ENCODE results near the gene MEIS2. TPM values are rescaled to one million over a fixed set of nuclear protein-coding genes. Genes with fewer than 3 reads are reported as not detected.

The MEIS2 gene
- total RNA-seq, 2 experiments from 2014 or later = not detected

- Mint-ChIP-seq H3K36me3 (no peaks in the 10 kb centered on the region), H3K27me3 (peaks cover 20% of the 10 kb centered on the region), H3K27ac (no peak overlapping the region), H3K9me3 (no peaks in the 10 kb centered on the region), H3K4me1 (no peaks in the 10 kb centered on the region), H3K4me3 (no peak overlapping the region)
- DNase-seq = no peak
Observed at GRCh38 chr15:37080261-37080921, 20.0 kb downstream of the MEIS2 start.

GRCh38 chr15:37079726-37080125 lies 20.6 kb downstream of the MEIS2 start:
- H3K27ac Mint-ChIP-seq = no peak overlapping the region
- no peaks in the 10 kb centered on the region for H3K36me3 Mint-ChIP-seq
- H3K4me1 Mint-ChIP-seq = no peaks in the 10 kb centered on the region
- no peak for DNase-seq
- peaks cover 20% of the 10 kb centered on the region for H3K27me3 Mint-ChIP-seq
- no peaks in the 10 kb centered on the region for H3K9me3 Mint-ChIP-seq
- H3K4me3 Mint-ChIP-seq = no peak overlapping the region

- peaks cover 21% of the 10 kb centered on the region for H3K27me3 Mint-ChIP-seq
- H3K36me3 Mint-ChIP-seq = no peaks in the 10 kb centered on the region
- H3K4me3 Mint-ChIP-seq = no peak overlapping the region
- no peaks in the 10 kb centered on the region for H3K9me3 Mint-ChIP-seq
- no peaks in the 10 kb centered on the region for H3K4me1 Mint-ChIP-seq
- no peak for DNase-seq
- H3K27ac Mint-ChIP-seq = no peak overlapping the region
Observed at GRCh38 chr15:37078566-37078965, 21.8 kb downstream of the MEIS2 start.

GRCh38 chr15:37077623-37078351 lies 22.6 kb downstream of the MEIS2 start:
- Mint-ChIP-seq H3K36me3 (no peaks in the 10 kb centered on the region), H3K27ac (no peak overlapping the region), H3K4me3 (no peak overlapping the region), H3K9me3 (no peaks in the 10 kb centered on the region), H3K4me1 (no peaks in the 10 kb centered on the region), H3K27me3 (peaks cover 20% of the 10 kb centered on the region)
- DNase-seq = no peak

GRCh38 chr15:37076543-37076942 lies 23.8 kb downstream of the MEIS2 start:
- Mint-ChIP-seq H3K9me3 (no peaks in the 10 kb centered on the region), H3K27ac (no peak overlapping the region), H3K4me1 (no peaks in the 10 kb centered on the region), H3K4me3 (no peak overlapping the region), H3K27me3 (peaks cover 15% of the 10 kb centered on the region), H3K36me3 (no peaks in the 10 kb centered on the region)
- DNase-seq = no peak

- Mint-ChIP-seq H3K27ac (no peak overlapping the region), H3K4me3 (no peak overlapping the region), H3K9me3 (no peaks in the 10 kb centered on the region), H3K36me3 (no peaks in the 10 kb centered on the region), H3K27me3 (peaks cover 11% of the 10 kb centered on the region), H3K4me1 (no peaks in the 10 kb centered on the region)
- no peak for DNase-seq
Observed at GRCh38 chr15:37075777-37076176, 24.6 kb downstream of the MEIS2 start.

GRCh38 chr15:37072181-37072580 lies 28.2 kb downstream of the MEIS2 start:
- Mint-ChIP-seq H3K27me3 (peaks cover 16% of the 10 kb centered on the region), H3K27ac (no peak overlapping the region), H3K4me3 (no peak overlapping the region), H3K36me3 (no peaks in the 10 kb centered on the region), H3K4me1 (no peaks in the 10 kb centered on the region), H3K9me3 (no peaks in the 10 kb centered on the region)
- no peak for DNase-seq

- Mint-ChIP-seq H3K27me3 (peaks cover 16% of the 10 kb centered on the region), H3K4me3 (no peak overlapping the region), H3K36me3 (no peaks in the 10 kb centered on the region), H3K4me1 (no peaks in the 10 kb centered on the region), H3K27ac (no peak overlapping the region), H3K9me3 (no peaks in the 10 kb centered on the region)
- DNase-seq = no peak
Observed at GRCh38 chr15:37071134-37071533, 29.2 kb downstream of the MEIS2 start.

GRCh38 chr15:37070686-37071085 lies 29.7 kb downstream of the MEIS2 start:
- H3K4me3 Mint-ChIP-seq = no peak overlapping the region
- H3K9me3 Mint-ChIP-seq = no peaks in the 10 kb centered on the region
- H3K27ac Mint-ChIP-seq = no peak overlapping the region
- peaks cover 16% of the 10 kb centered on the region for H3K27me3 Mint-ChIP-seq
- H3K4me1 Mint-ChIP-seq = no peaks in the 10 kb centered on the region
- DNase-seq = no peak
- no peaks in the 10 kb centered on the region for H3K36me3 Mint-ChIP-seq

- H3K27ac Mint-ChIP-seq = no peak overlapping the region
- no peaks in the 10 kb centered on the region for H3K27me3 Mint-ChIP-seq
- no peak for DNase-seq
- no peaks in the 10 kb centered on the region for H3K4me1 Mint-ChIP-seq
- no peaks in the 10 kb centered on the region for H3K36me3 Mint-ChIP-seq
- H3K9me3 Mint-ChIP-seq = no peaks in the 10 kb centered on the region
- no peak overlapping the region for H3K4me3 Mint-ChIP-seq
Observed at GRCh38 chr15:37061996-37062395, 38.4 kb downstream of the MEIS2 start.

- no peaks in the 10 kb centered on the region for H3K36me3 Mint-ChIP-seq
- H3K4me1 Mint-ChIP-seq = no peaks in the 10 kb centered on the region
Observed at GRCh38 chr15:37059086-37059485, 41.3 kb downstream of the MEIS2 start.

GRCh38 chr15:37058316-37058985 lies 41.9 kb downstream of the MEIS2 start:
- Mint-ChIP-seq H3K27ac (no peak overlapping the region), H3K4me1 (no peaks in the 10 kb centered on the region), H3K4me3 (no peak overlapping the region), H3K27me3 (peaks cover 7% of the 10 kb centered on the region), H3K36me3 (no peaks in the 10 kb centered on the region), H3K9me3 (no peaks in the 10 kb centered on the region)
- no peak for DNase-seq

More at GRCh38 chr15:37059086-37059485, 41.3 kb downstream of the MEIS2 start:
- Mint-ChIP-seq H3K4me3 (no peak overlapping the region), H3K27ac (no peak overlapping the region), H3K9me3 (no peaks in the 10 kb centered on the region), H3K27me3 (peaks cover 7% of the 10 kb centered on the region)
- DNase-seq = no peak

GRCh38 chr15:37057831-37058230 lies 42.5 kb downstream of the MEIS2 start:
- H3K27ac Mint-ChIP-seq = no peak overlapping the region
- H3K4me1 Mint-ChIP-seq = no peaks in the 10 kb centered on the region
- H3K9me3 Mint-ChIP-seq = no peaks in the 10 kb centered on the region
- H3K27me3 Mint-ChIP-seq = peaks cover 7% of the 10 kb centered on the region
- no peak overlapping the region for H3K4me3 Mint-ChIP-seq
- H3K36me3 Mint-ChIP-seq = no peaks in the 10 kb centered on the region
- DNase-seq = no peak

GRCh38 chr15:37057256-37057655 lies 43.1 kb downstream of the MEIS2 start:
- no peak overlapping the region for H3K27ac Mint-ChIP-seq
- no peak for DNase-seq
- H3K36me3 Mint-ChIP-seq = no peaks in the 10 kb centered on the region
- no peak overlapping the region for H3K4me3 Mint-ChIP-seq
- peaks cover 7% of the 10 kb centered on the region for H3K27me3 Mint-ChIP-seq
- no peaks in the 10 kb centered on the region for H3K4me1 Mint-ChIP-seq
- H3K9me3 Mint-ChIP-seq = no peaks in the 10 kb centered on the region

- no peaks in the 10 kb centered on the region for H3K36me3 Mint-ChIP-seq
- no peak overlapping the region for H3K27ac Mint-ChIP-seq
- H3K4me1 Mint-ChIP-seq = no peaks in the 10 kb centered on the region
- DNase-seq = no peak
- H3K27me3 Mint-ChIP-seq = peaks cover 7% of the 10 kb centered on the region
- no peaks in the 10 kb centered on the region for H3K9me3 Mint-ChIP-seq
- H3K4me3 Mint-ChIP-seq = no peak overlapping the region
Observed at GRCh38 chr15:37056177-37057121, 43.9 kb downstream of the MEIS2 start.

All from activated naive CD8-positive, alpha-beta T cell treated with anti-CD3 and anti-CD28 coated beads for 36 hours (primary cell).